GM18870 (cell line): ENCODE data around the gene NANOS3.

Experiments used
- ATAC-seq: cut with Tn5 transposase; IDR thresholded peaks from one replicate; pipeline ENCODE4 v1.9.1; 2021; ENCODE audit warnings: moderate library complexity; ENCODE audit not compliant: unreplicated experiment

Gene NANOS3

GRCh38 chr19:13876834-13877233 lies at the start of gene NANOS3:
TSS of gene NANOS3 (plus strand) at chr19:13877134. CDS start at chr19:13877249, 115 bp downstream.
- ATAC-seq: no peak

GRCh38 chr19:13827656-13828055 lies 49.3 kb upstream of the NANOS3 start:
- no peak for ATAC-seq

GRCh38 chr19:13830114-13830740 lies 46.7 kb upstream of the NANOS3 start:
- no peak for ATAC-seq

GRCh38 chr19:13830741-13831536 lies 46.0 kb upstream of the NANOS3 start:
- ATAC-seq: no peak

GRCh38 chr19:13831537-13832467 lies 45.1 kb upstream of the NANOS3 start:
- ATAC-seq: no peak

GRCh38 chr19:13833330-13834243 lies 43.3 kb upstream of the NANOS3 start:
- ATAC-seq: no peak

GRCh38 chr19:13834244-13835069 lies 42.5 kb upstream of the NANOS3 start:
- ATAC-seq: no peak

GRCh38 chr19:13835791-13836723 lies 40.9 kb upstream of the NANOS3 start:
- ATAC-seq: no peak

GRCh38 chr19:13838435-13839129 lies 38.4 kb upstream of the NANOS3 start:
- peak; percentile 19 for ATAC-seq

- peak; percentile 26 for ATAC-seq
These were observed 37.6 kb upstream of the NANOS3 start for GRCh38 chr19:13839130-13839937.

GRCh38 chr19:13839938-13840304 lies 37.0 kb upstream of the NANOS3 start:
- ATAC-seq: no peak

GRCh38 chr19:13840305-13841085 lies 36.4 kb upstream of the NANOS3 start:
- ATAC-seq: no peak

GRCh38 chr19:13841086-13841961 lies 35.6 kb upstream of the NANOS3 start:
- no peak for ATAC-seq

- no peak for ATAC-seq
These were observed 35.0 kb upstream of the NANOS3 start for GRCh38 chr19:13841962-13842290.
